Measurements from ENCODE around the gene PLEKHN1. TPM values are rescaled to one million over a fixed set of nuclear protein-coding genes. Genes with fewer than 3 reads are reported as not detected.

The PLEKHN1 gene
- total RNA-seq, 1 donor from 2014 or later: 13.2 TPM

DNA sequence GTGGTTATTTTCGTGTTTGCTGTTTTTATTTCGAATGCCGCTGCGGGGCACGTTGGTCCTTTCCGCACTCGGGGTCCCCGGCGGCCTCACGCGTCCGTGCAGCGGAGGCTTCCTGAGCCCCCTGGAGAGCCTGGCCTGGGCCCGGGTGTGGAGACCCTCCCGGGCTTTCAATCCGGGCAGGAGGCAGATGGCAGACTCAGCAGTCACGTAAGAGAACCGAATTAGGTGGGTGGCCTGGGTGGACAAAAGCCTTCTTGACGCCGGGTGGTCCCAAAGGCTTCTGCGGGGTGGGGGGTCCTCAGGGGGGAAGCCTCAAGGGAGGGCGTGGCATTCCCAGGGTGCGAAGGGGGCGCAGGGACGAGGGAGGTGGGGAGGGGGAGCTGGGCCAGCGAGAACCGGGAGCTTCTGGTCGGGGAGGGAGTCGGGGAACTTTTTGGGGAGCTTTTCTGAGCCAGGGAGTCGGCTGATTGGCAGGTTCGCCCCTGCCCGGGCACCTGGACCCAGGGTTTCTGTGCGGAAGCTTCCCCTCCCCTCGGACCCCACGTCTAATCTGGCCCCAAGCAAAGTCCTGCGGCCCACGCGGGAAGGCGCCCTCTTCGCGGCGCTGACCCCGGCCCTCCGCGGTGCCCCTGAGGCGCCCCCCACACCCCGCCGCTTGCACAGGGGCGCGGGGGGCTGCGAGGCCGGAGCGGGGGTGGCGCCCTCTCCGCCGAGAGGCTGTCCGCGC is 34.9 kb downstream of the PLEKHN1 start:
- H3K27me3 ChIP-seq (ENCODE audit: control insufficient read depth, insufficient read depth, low read length): peaks cover 9% of the 10 kb centered on the region
- no peaks in the 10 kb centered on the region for H3K36me3 ChIP-seq (ENCODE audit: control insufficient read depth, insufficient read depth, low read length)
- no peak for DNase-seq (ENCODE audit: low read depth)
- TF ChIP-seq, protein P1, sequence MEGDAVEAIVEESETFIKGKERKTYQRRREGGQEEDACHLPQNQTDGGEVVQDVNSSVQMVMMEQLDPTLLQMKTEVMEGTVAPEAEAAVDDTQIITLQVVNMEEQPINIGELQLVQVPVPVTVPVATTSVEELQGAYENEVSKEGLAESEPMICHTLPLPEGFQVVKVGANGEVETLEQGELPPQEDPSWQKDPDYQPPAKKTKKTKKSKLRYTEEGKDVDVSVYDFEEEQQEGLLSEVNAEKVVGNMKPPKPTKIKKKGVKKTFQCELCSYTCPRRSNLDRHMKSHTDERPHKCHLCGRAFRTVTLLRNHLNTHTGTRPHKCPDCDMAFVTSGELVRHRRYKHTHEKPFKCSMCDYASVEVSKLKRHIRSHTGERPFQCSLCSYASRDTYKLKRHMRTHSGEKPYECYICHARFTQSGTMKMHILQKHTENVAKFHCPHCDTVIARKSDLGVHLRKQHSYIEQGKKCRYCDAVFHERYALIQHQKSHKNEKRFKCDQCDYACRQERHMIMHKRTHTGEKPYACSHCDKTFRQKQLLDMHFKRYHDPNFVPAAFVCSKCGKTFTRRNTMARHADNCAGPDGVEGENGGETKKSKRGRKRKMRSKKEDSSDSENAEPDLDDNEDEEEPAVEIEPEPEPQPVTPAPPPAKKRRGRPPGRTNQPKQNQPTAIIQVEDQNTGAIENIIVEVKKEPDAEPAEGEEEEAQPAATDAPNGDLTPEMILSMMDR (IDR thresholded peaks at IDR 0.05; ENCODE audit: insufficient read depth, low read length, poor library complexity, severe bottlenecking): no peak
- peak overlapping the region; percentile 83 for H3K4me3 ChIP-seq (ENCODE audit: low read depth, low read length)

DNA sequence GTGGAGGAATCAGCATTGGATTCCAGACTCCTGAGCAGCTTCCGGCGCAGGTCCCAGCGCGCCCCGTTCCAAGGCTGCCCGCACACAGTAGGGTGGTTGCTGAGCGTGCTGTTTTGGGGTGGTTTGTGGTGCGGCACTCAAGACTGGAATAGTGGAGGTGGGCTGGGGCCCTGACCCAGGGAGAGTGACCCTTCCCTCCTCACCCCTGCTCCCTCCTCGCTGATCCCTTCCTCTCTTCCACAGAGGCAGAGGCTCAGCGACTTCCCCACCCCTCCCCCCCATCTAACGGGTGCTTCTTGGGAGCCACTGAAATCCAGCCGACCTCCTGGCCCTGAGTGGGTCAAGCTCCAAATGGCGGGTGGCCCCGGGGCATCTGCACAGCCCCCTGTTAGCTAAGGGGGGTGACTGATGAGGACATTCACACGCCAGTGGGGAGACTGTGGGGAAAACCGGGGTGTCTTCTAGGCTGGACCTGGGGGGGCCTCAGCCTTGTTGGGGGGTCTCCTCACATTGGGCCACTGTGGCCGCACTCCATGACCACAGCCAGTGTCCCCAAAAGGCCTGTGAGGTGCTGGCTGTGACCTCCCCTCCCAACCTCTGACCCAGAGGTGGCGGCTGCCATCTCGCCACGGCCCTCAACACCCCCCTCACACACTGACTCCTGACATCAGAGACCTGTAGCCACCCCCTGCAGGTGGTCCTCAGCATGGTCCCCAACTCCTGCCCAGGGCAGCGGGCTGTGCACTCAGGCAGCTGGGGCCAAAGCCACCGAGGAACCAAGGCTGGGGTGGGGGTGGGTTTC is 37.5 kb downstream of the PLEKHN1 start:
- Histone ChIP-seq H3K4me3 (ENCODE audit: low read depth, low read length) (no peak overlapping the region), H3K36me3 (ENCODE audit: control insufficient read depth, insufficient read depth, low read length) (no peaks in the 10 kb centered on the region), H3K27me3 (ENCODE audit: control insufficient read depth, insufficient read depth, low read length) (no peaks in the 10 kb centered on the region)
- no peak for DNase-seq (ENCODE audit: low read depth)
- TF ChIP-seq, protein P1 (IDR thresholded peaks at IDR 0.05; ENCODE audit: insufficient read depth, low read length, poor library complexity, severe bottlenecking): no peak

DNA sequence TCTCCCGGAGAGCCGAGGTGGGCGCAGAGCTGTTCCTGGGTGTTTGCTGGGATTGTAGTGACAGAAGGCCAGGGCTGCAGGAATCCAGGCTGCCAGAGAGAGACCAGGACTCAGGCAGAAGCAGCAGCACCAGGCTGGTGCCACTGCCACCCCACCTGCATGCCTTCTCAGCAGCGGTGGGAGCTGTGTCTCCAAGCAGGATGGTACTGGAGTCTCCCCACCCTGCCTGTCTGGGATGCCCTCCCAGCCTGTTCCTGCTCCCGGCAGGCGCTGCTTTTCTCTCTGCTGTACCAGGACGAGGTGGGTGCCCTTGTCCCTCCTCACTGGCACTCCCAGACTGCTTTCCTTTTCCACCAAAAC is 38.1 kb downstream of the PLEKHN1 start:
- TF ChIP-seq, protein P1 (IDR thresholded peaks at IDR 0.05; ENCODE audit: insufficient read depth, low read length, poor library complexity, severe bottlenecking): no peak
- DNase-seq (ENCODE audit: low read depth): no peak
- Histone ChIP-seq H3K4me3 (ENCODE audit: low read depth, low read length) (no peak overlapping the region), H3K36me3 (ENCODE audit: control insufficient read depth, insufficient read depth, low read length) (no peaks in the 10 kb centered on the region), H3K27me3 (ENCODE audit: control insufficient read depth, insufficient read depth, low read length) (no peaks in the 10 kb centered on the region)

- TF ChIP-seq, protein P1 (IDR thresholded peaks at IDR 0.05; ENCODE audit: insufficient read depth, low read length, poor library complexity, severe bottlenecking): no peak
- no peak for DNase-seq (ENCODE audit: low read depth)
- Histone ChIP-seq H3K27me3 (ENCODE audit: control insufficient read depth, insufficient read depth, low read length) (no peaks in the 10 kb centered on the region), H3K36me3 (ENCODE audit: control insufficient read depth, insufficient read depth, low read length) (no peaks in the 10 kb centered on the region), H3K4me3 (ENCODE audit: low read depth, low read length) (no peak overlapping the region)
Measured at GRCh38 chr1:1004780-1005697, 38.8 kb downstream of the PLEKHN1 start.

GRCh38 chr1:1005774-1006304 is 39.6 kb downstream of the PLEKHN1 start:
- Histone ChIP-seq H3K27me3 (ENCODE audit: control insufficient read depth, insufficient read depth, low read length) (no peaks in the 10 kb centered on the region), H3K4me3 (ENCODE audit: low read depth, low read length) (no peak overlapping the region), H3K36me3 (ENCODE audit: control insufficient read depth, insufficient read depth, low read length) (no peaks in the 10 kb centered on the region)
- TF ChIP-seq, protein P1 (IDR thresholded peaks at IDR 0.05; ENCODE audit: insufficient read depth, low read length, poor library complexity, severe bottlenecking): no peak
- DNase-seq (ENCODE audit: low read depth): no peak

All from kidney epithelial cell (primary cell).